CD4-positive, alpha-beta T cell treated with Interferon alpha-2 for 1 hour (primary cell): ENCODE measurements around the gene HMGB4.

Source experiments
- DNase-seq, 2 donors: peaks; one replicate each; pipeline ENCODE4 v3.0.0-alpha.2; 2020 to 2022

HMGB4 gene

DNA sequence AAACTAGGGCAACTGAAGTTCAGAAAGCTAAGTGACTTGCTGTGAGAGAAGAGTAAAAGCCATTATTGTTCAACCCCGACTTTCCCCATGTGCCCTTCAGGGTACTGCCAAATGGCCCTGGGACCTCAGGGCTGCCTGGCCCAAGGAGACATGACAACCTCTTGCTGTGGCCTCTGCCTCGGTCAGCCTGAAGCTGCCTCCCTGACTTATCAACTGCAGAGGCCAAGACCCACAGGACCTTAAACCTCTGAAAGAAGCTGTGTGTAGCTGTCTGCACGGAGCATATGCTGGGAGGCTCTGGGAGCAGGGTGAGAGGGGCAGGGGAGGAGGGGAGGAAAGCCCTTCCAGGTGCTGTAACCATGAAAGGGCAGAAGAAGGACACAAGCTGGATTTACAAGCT is 35.9 kb downstream of the HMGB4 start:
- no peak for DNase-seq

DNA sequence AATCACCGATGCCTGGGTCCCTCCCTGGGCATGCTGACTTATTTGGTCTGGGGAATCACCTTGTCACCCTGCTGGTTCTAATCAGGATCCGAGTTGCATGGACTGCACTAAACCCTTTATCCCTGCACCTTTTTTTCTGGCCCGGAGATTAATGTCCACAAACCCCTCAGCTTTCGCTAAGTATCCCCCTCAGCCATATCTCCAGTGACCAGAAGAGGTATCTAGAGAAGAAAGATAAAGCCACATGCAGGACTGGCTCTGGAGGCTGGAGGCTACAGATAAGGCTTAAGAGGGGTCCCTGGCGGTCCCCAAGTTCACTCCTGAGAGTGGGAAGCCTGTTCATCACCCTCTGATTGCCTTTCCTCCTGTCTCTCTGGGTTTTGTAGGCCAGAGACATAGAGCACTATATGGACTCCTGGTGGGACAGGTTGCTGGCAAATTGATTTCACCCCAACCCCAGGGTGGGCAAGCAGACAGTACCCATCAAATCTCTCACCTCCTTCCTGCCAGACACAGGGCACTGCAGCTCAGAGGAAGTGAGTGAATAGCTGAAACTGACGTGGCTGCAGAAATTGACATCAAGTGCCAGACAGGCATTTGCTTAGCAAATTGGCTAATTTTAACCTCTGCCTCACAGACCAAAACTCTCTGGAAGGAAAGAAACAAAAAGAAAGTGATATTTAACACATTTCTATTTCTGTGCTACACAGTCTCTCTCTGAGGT is 38.8 kb downstream of the HMGB4 start:
- DNase-seq = no peak

DNA sequence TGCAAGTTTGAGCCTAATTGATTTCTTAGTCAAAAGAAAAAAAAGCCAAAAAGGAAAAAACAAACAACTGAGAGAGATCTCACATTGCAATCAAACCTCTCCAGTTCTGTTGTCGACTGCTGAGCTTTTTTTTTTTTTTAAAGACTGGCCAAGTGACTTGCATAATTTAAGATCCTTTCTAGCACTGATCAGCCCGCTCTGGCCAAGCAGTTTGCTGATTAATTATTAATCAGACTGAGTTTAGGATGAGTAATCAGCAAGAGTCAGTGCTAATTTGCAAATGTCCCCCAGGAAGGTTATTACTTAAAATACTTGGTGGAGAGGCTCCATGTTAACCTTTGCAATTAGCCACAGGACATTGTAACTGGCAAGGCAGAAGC is 39.3 kb downstream of the HMGB4 start:
- no peak for DNase-seq

DNA sequence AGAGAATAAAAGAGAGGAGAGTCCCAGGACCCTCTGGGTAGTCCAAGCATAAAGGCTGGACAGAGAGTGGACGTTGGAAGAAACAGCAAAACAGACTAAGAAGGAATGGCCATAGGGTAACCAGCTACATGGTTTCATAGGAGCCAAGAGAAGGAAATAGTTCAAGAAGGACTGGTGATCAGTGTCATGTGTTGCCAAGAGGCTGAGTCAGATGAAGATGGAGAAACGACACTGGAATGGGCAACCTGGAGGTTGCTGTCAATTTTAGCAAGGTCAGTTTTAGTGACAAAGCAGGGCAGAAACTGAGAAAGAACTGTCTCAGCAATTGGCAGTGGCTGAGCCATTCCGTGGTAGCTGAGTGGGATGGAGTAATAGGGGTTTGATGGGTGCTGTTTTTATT is 41.4 kb downstream of the HMGB4 start:
- DNase-seq = no peak

DNA sequence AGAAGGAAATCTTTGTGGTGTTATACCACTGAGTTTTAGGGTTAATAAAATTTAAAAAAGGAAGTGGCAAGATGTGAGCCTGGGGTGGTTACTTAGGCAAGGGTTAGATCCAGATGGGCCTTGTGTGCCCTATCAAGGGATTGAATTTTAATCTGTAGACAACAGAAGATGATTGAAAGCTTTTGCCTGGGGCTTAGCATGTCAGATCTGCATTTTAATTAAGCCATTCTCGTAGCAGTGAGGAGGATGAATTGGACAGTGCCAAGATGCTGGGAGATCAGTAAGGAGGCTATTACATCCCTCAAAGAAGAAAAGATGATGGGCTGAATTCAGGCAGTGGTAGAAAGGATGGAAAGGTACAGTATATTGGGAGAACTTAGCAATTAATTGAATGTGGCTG is 42.3 kb downstream of the HMGB4 start:
- DNase-seq = no peak

DNA sequence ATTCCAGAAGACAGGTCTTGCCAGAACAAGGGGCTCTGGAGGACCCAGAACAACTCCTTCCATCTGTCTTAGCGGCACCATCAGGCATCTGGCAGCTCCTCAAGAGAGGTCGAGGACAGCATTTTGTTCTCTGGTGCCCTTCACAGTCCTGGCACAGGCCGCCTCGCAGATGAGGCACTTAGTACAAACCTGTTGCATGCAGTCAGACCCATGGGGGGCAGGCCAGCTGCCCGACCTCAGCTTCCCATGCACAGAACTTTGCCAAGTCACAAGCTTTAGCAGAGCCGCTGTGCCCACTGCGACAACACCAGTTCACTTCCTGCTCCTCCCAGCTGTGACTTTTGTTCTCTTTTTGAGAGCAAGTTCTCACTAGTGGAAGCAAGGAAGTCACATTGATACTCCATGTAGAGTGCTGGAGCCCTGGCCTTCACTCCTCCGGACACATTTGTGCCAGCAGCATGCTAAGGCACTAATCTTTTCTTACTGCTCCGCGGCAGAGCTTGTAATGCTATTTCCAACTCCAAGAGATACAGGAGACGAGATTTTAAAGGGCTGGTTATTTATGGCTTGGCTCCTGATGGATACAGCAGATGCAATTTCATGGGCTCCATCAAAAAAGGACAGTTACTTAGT is 44.6 kb downstream of the HMGB4 start:
- no peak for DNase-seq
